SK-N-SH (cell line): ENCODE results near the gene ZNF764. TPM values are rescaled to one million over a fixed set of nuclear protein-coding genes. Genes with fewer than 3 reads are reported as not detected.

Experiments
- CTCF ChIA-PET: fragments of 300-600, 350-600 bp; formaldehyde crosslinking; extraction: SDS; loops from one replicate; lab custom pipeline; 2021; lab: Yijun Ruan, JAX
- POLR2A ChIA-PET: fragments of 350-600 bp; sonication (Branson Sonifier 250); formaldehyde crosslinking; extraction: SDS; loops from one replicate; lab custom pipeline; 2020; ENCODE audit warnings: antibody characterized with exemption, inconsistent platforms; lab: Yijun Ruan, JAX
- DNase-seq: peaks from one replicate; pipeline ENCODE4 v3.0.0; 2012
- H2AFZ ChIP-seq: fragments of 200-600 bp; sonication (generic); 2 replicates; pipeline ENCODE4 v1.8.1; 2016; ENCODE audit warnings: antibody characterized with exemption, mild to moderate bottlenecking, low read depth
- H3F3A ChIP-seq: fragments of 200-600 bp; sonication (generic); replicated peaks from 2 replicates; pipeline ENCODE3; 2016; ENCODE audit warnings: antibody characterized with exemption, mild to moderate bottlenecking; ENCODE audit not compliant: insufficient read depth
- H3K27ac ChIP-seq, 2 experiments: fragments of 200-500 bp in 1 of 2; fragments of 200-600 bp in 1 of 2; sonication (Bioruptor generic) in 1 of 2; sonication (generic), shearing (Covaris generic) in 1 of 2; 2 replicates each; pipeline versions ENCODE4 v1.5.1 to v1.6.1; 2014 to 2016; ENCODE audit warnings: low read depth in 2 of 2, inconsistent platforms in 1 of 2, low read length in 1 of 2, mild to moderate bottlenecking in 1 of 2, mixed read lengths in 1 of 2
- H3K27me3 ChIP-seq: fragments of 200-600 bp; sonication (generic), shearing (Covaris generic); 2 replicates; pipeline ENCODE4 v1.6.1; 2016; ENCODE audit warnings: mixed run types; ENCODE audit not compliant: insufficient read depth
- H3K36me3 ChIP-seq, 2 experiments: fragments of 200-500 bp in 1 of 2; fragments of 200-600 bp in 1 of 2; sonication (Bioruptor generic) in 1 of 2; sonication (generic) in 1 of 2; replicated peaks in 1 of 2; 2 replicates each; pipeline versions ENCODE3 to v1.5.1; 2014 to 2016; ENCODE audit warnings: low read length in 1 of 2, mild to moderate bottlenecking in 1 of 2; ENCODE audit not compliant: insufficient read depth in 2 of 2, control insufficient read depth in 1 of 2
- H3K4me1 ChIP-seq, 2 experiments: fragments of 200-500 bp in 1 of 2; fragments of 200-600 bp in 1 of 2; sonication (Bioruptor generic) in 1 of 2; sonication (generic), shearing (Covaris generic) in 1 of 2; 2 replicates each; pipeline versions ENCODE4 v1.5.1 to v1.6.1; 2014 to 2016; ENCODE audit warnings: low read depth in 1 of 2, low read length in 1 of 2, mixed run types in 1 of 2; ENCODE audit not compliant: insufficient read depth in 2 of 2, control insufficient read depth in 1 of 2
- H3K4me2 ChIP-seq: fragments of 200-600 bp; sonication (generic), shearing (Covaris generic); 2 replicates; pipeline ENCODE4 v1.6.1; 2017; ENCODE audit warnings: mixed run types
- H3K4me3 ChIP-seq, 2 experiments: fragments of 200-500 bp in 1 of 2; fragments of 200-600 bp in 1 of 2; sonication (Bioruptor generic) in 1 of 2; sonication (generic), shearing (Covaris generic) in 1 of 2; 2 replicates each; pipeline versions ENCODE4 v1.5.1 to v1.8.1; 2014 to 2016; ENCODE audit warnings: low read depth in 2 of 2, inconsistent platforms in 1 of 2, low read length in 1 of 2, mild to moderate bottlenecking in 1 of 2, mixed read lengths in 1 of 2, moderate library complexity in 1 of 2
- H3K79me2 ChIP-seq: fragments of 200-600 bp; sonication (generic); 2 replicates; pipeline ENCODE4 v1.8.1; 2017; ENCODE audit warnings: mild to moderate bottlenecking; ENCODE audit not compliant: insufficient read depth
- H3K9ac ChIP-seq: fragments of 200-600 bp; sonication (generic); 2 replicates; pipeline ENCODE4 v1.6.1; 2017; ENCODE audit warnings: mixed run types
- H3K9me2 ChIP-seq: fragments of 200-600 bp; sonication (generic); 2 replicates; pipeline ENCODE4 v1.6.1; 2017; ENCODE audit warnings: mixed run types
- H3K9me3 ChIP-seq: fragments of 200-600 bp; sonication (generic); 2 replicates; pipeline ENCODE4 v1.6.1; 2017; ENCODE audit warnings: mixed run types, mild to moderate bottlenecking, moderate library complexity
- H4K20me1 ChIP-seq: fragments of 200-600 bp; sonication (generic); 2 replicates; pipeline ENCODE4 v1.6.1; 2017; ENCODE audit warnings: mild to moderate bottlenecking, mixed run types; ENCODE audit not compliant: insufficient read depth
- CTCF ChIP-seq: fragments of 200-600 bp; sonication (generic); IDR thresholded peaks from 2 replicates; pipeline ENCODE4 v1.6.1; 2017; ENCODE audit warnings: antibody characterized with exemption, mild to moderate bottlenecking, moderate library complexity
- EP300 ChIP-seq, 2 experiments: IDR thresholded peaks; 2 replicates each; pipeline versions ENCODE4 v1.4.0 to v1.6.1; 2012; ENCODE audit warnings: borderline replicate concordance in 1 of 2, low read depth in 1 of 2, low read length in 1 of 2
- FOXJ3 ChIP-seq: sonication (generic); formaldehyde crosslinking; IDR thresholded peaks from 2 replicates; pipeline ENCODE4 v1.5.1; 2020; ENCODE audit warnings: mild to moderate bottlenecking, missing genetic modification reagents
- GABPA ChIP-seq: IDR thresholded peaks from 2 replicates; pipeline ENCODE4 v1.4.0; 2012; ENCODE audit warnings: low read depth, mild to moderate bottlenecking
- GATA2 ChIP-seq: sonication (generic); formaldehyde crosslinking; IDR thresholded peaks from 2 replicates; pipeline ENCODE4 v1.5.0; 2020; ENCODE audit warnings: mild to moderate bottlenecking, missing genetic modification reagents
- JUND ChIP-seq: IDR thresholded peaks from 2 replicates; pipeline ENCODE4 v1.4.0; 2012
- MAX ChIP-seq: IDR thresholded peaks from 2 replicates; pipeline ENCODE4 v1.4.0; 2012; ENCODE audit warnings: low read depth
- MEF2A ChIP-seq: IDR thresholded peaks from 2 replicates; pipeline ENCODE4 v1.4.0; 2012; ENCODE audit warnings: low read depth, borderline replicate concordance
- NFIC ChIP-seq: IDR thresholded peaks from 2 replicates; pipeline ENCODE4 v1.4.0; 2012; ENCODE audit warnings: borderline replicate concordance
- NRF1 ChIP-seq: IDR thresholded peaks from 2 replicates; pipeline ENCODE4 v1.6.1; 2012; ENCODE audit warnings: low read depth, mild to moderate bottlenecking, low read length
- RCOR1 ChIP-seq: fragments of 150-350 bp; IDR thresholded peaks from 2 replicates; pipeline ENCODE4 v1.6.1; 2017; ENCODE audit warnings: antibody characterized with exemption, low read length
- REST ChIP-seq: IDR thresholded peaks from 2 replicates; pipeline ENCODE4 v1.6.1; 2012; ENCODE audit warnings: mild to moderate bottlenecking, low read depth, low read length, moderate library complexity
- RFX5 ChIP-seq: IDR thresholded peaks from 2 replicates; pipeline ENCODE4 v1.6.1; 2012; ENCODE audit warnings: mild to moderate bottlenecking, improper control_type of control experiment, low read length
- SMC3 ChIP-seq: IDR thresholded peaks from 2 replicates; pipeline ENCODE4 v1.6.1; 2012; ENCODE audit warnings: low read depth, low read length, improper control_type of control experiment
- TAF1 ChIP-seq: IDR thresholded peaks from 2 replicates; pipeline ENCODE4 v1.6.1; 2012; ENCODE audit warnings: low read depth, mild to moderate bottlenecking, low read length, moderate library complexity, borderline replicate concordance
- TCF12 ChIP-seq: IDR thresholded peaks from 2 replicates; pipeline ENCODE4 v1.4.0; 2012
- TEAD4 ChIP-seq: IDR thresholded peaks from 2 replicates; pipeline ENCODE4 v1.4.0; 2012; ENCODE audit warnings: mild to moderate bottlenecking, borderline replicate concordance; ENCODE audit not compliant: insufficient read depth
- USF1 ChIP-seq: IDR thresholded peaks from 2 replicates; pipeline ENCODE4 v1.4.0; 2012; ENCODE audit warnings: low read depth, borderline replicate concordance
- USF2 ChIP-seq: fragments of 150-350 bp; IDR thresholded peaks from 2 replicates; pipeline ENCODE4 v1.6.1; 2017; ENCODE audit warnings: antibody characterized with exemption, low read length, low read depth, borderline replicate concordance
- YY1 ChIP-seq: IDR thresholded peaks from 2 replicates; pipeline ENCODE4 v1.4.0; 2012; ENCODE audit warnings: low read depth, mild to moderate bottlenecking
- ZBTB33 ChIP-seq: IDR thresholded peaks from 2 replicates; pipeline ENCODE4 v1.4.0; 2012; ENCODE audit warnings: low read depth, borderline replicate concordance
- WGBS: methylation state at CpG from one replicate; pipeline ENCODE4 v1.1.6; 2017; ENCODE audit warnings: low lambda C conversion rate; 5-methylcytosine and 5-hydroxymethylcytosine counted together
- polyA plus RNA-seq, 3 experiments: library from polyadenylated mRNA; depleted of rRNA; stranded (reverse); fragments of >200 nt; gene quantifications; 2 replicates each; pipeline ENCODE4 v1.2.3, GENCODE V29; 2012

ZNF764 gene
- polyA plus RNA-seq (2012; rRNA removed) = 2.8 and 3.4 TPM in 2 replicates
- 2.3 and 3.0 TPM in 2 replicates for polyA plus RNA-seq (2012; cell fraction: cytosol; rRNA removed)
- 5.2 and 7.8 TPM in 2 replicates for polyA plus RNA-seq (2012; cell fraction: nucleus; rRNA removed)

GRCh38 chr16:30557957-30558788 lies at the start of gene ZNF764:
Gene ZNF764 (minus strand): TSS chr16:30558374. CDS start chr16:30558182, 192 bp downstream.
- no peaks in the 10 kb centered on the region for H3K9me2 ChIP-seq
- H3K36me3 ChIP-seq = peaks cover 0 to 21% of the 10 kb centered on the region in 2 experiments
- H4K20me1 ChIP-seq = no peaks in the 10 kb centered on the region
- H3K4me2 ChIP-seq = peak within 1 kb of the TSS; percentile 95
- ChIA-PET POLR2A (interaction anchor here (0.9 to 3.8 kb wide), 9 partner anchors 9 to 101 kb away, joined by 3 to 47 read pairs (median 4); partner anchors contain the start of genes ZNF688, ZNF689 and ZNF747), CTCF (interaction anchor here (0.8 to 2.1 kb wide), 9 partner anchors 12 to 128 kb away, joined by 3 to 19 read pairs (median 4); partner anchors contain the start of genes DCTPP1 and ZNF688)
- H3K4me3 ChIP-seq = peak within 1 kb of the TSS; percentile 75 to 91
- H3F3A ChIP-seq = peaks cover 7% of the 10 kb centered on the region
- peaks cover 0 to 6% of the 10 kb centered on the region in 2 experiments; a peak in 1 of 4 replicates for H3K4me1 ChIP-seq
- no peaks in the 10 kb centered on the region for H3K9me3 ChIP-seq
- peaks cover 26% of the 10 kb centered on the region for H3K79me2 ChIP-seq
- 5% methylated on average over 13 of the region's 74 CpGs for WGBS
- peak within 1 kb of the TSS; percentile 92 for H2AFZ ChIP-seq
- DNase-seq = peak; percentile 96
- peak within 1 kb of the TSS; percentile 94 for H3K9ac ChIP-seq
- H3K27me3 ChIP-seq = no peaks in the 10 kb centered on the region
- H3K27ac ChIP-seq = peak within 1 kb of the TSS; percentile 88 to 92
- TF ChIP-seq SMC3 (no peak), RCOR1 (no peak), USF1 (no peak), MEF2A (no peak), USF2 (no peak), JUND (peak; percentile 54; the same call in 1 of the 2 replicates), MAX (peak; percentile 47; the same call in 1 of the 2 replicates), TAF1 (peak; percentile 71), GATA2 (no peak), NFIC (peak; percentile 34; the same call in 1 of the 2 replicates), TEAD4 (no peak), ZBTB33 (0 out of 2 replicates have a peak, but pooled peaks have one; percentile 50), EP300 (IDR thresholded peaks at IDR 0.05; ENCODE audit: borderline replicate concordance in 1 of 2, low read depth in 1 of 2, low read length in 1 of 2) (no peak), RFX5 (no peak), TCF12 (no peak; the same call in 1 of the 2 replicates), YY1 (peak; percentile 100), REST (no peak), NRF1 (peak; percentile 68), FOXJ3 (CRISPR knock-in tag) (no peak), CTCF (no peak), GABPA (peak; percentile 66)
